K562 (cell line): ENCODE results near the gene NDUFV2. TPM values are rescaled to one million over a fixed set of nuclear protein-coding genes. Genes with fewer than 3 reads are reported as not detected.

Experiments
- AFF1 ChIP-seq, 2 experiments: fragments of 450-650 bp; IDR thresholded peaks; 2 replicates each; pipeline ENCODE4 v1.6.1; 2018; ENCODE audit warnings: mild to moderate bottlenecking in 2 of 2, low read depth in 1 of 2; ENCODE audit not compliant: partially characterized antibody in 2 of 2
- ATF1 ChIP-seq, 2 experiments: fragments of 450-650 bp in 1 of 2; IDR thresholded peaks; 2 replicates each; pipeline ENCODE4 v1.6.1; 2016; ENCODE audit warnings: missing compliant biosample characterization in 1 of 2, missing genetic modification characterization in 1 of 2
- EWSR1 ChIP-seq: fragments of 450-650 bp; IDR thresholded peaks from 2 replicates; pipeline ENCODE4 v1.6.1; 2018; ENCODE audit warnings: borderline replicate concordance, mild to moderate bottlenecking, low read depth, moderate library complexity; ENCODE audit not compliant: partially characterized antibody
- JUNB ChIP-seq: fragments of 450-650 bp; formaldehyde crosslinking; conservative IDR thresholded peaks from 2 replicates; pipeline ENCODE4 v1.4.0; 2020; ENCODE audit warnings: mild to moderate bottlenecking
- RAD51 ChIP-seq: fragments of 450-650 bp; IDR thresholded peaks from 2 replicates; pipeline ENCODE4 v1.7.1; 2016; ENCODE audit warnings: low read depth, mild to moderate bottlenecking, borderline replicate concordance
- RERE ChIP-seq: sonication (generic); formaldehyde crosslinking; IDR thresholded peaks from 2 replicates; pipeline ENCODE4 v1.8.0; 2023; ENCODE audit warnings: missing genetic modification reagents, mild to moderate bottlenecking, borderline replicate concordance
- STAG1 ChIP-seq: sonication (generic); formaldehyde crosslinking; IDR thresholded peaks from 2 replicates; pipeline ENCODE4 v1.5.0; 2020; ENCODE audit warnings: missing genetic modification reagents, borderline replicate concordance
- TFE3 ChIP-seq: fragments of 450-650 bp; formaldehyde crosslinking; IDR thresholded peaks from 2 replicates; pipeline ENCODE4 v1.4.0; 2020; ENCODE audit warnings: mild to moderate bottlenecking, mixed read lengths
- XRCC5 ChIP-seq: fragments of 200-400 bp; formaldehyde crosslinking; IDR thresholded peaks from 2 replicates; pipeline ENCODE4 v1.6.1; 2017; ENCODE audit warnings: low read depth, mild to moderate bottlenecking, low read length
- ZNF174 ChIP-seq: fragments of 250-450 bp; sonication (Bioruptor Pico); IDR thresholded peaks from 2 replicates; pipeline ENCODE4 v1.4.0; 2020; ENCODE audit warnings: mild to moderate bottlenecking
- ZNF24 ChIP-seq: fragments of 450-650 bp; IDR thresholded peaks from 2 replicates; pipeline ENCODE4 v1.6.1; 2016
- polyA plus RNA-seq, 8 experiments: library from polyadenylated mRNA; depleted of rRNA in 4 of 8; stranded (reverse) in 5 of 8; unstranded in 3 of 8; fragments of >200 nt; fragmentation: Nextera tagmentation in 2 of 8; fragmentation: Illumina TruSeq in 1 of 8; extraction: Ambion mirVana in 2 of 8; extraction: Trizol in 1 of 8; gene quantifications; 2 replicates each; pipeline versions ENCODE4 v1.2.1 to v1.2.3, GENCODE V29; 2011 to 2014; ENCODE audit warnings: inconsistent platforms in 1 of 8, missing spikeins in 1 of 8
- total RNA-seq, 7 experiments: library from RNA; depleted of rRNA in 6 of 7; stranded (reverse); fragments of >200 nt in 6 of 7; fragmentation: Illumina TruSeq in 2 of 7; extraction: Trizol in 2 of 7; gene quantifications; 2 replicates each; pipeline versions ENCODE4 v1.2.1 to v1.2.3, GENCODE V29; 2011 to 2021; ENCODE audit warnings: low replicate concordance in 1 of 7
- TF ChIP-seq, protein P1 (sequence below): fragments of 250-450 bp; sonication (Bioruptor Pico); IDR thresholded peaks from 2 replicates; pipeline ENCODE4 v1.4.0; 2020; ENCODE audit warnings: mild to moderate bottlenecking, moderate library complexity

The NDUFV2 gene
- total and polyA plus RNA-seq, 9 of the 15 experiments (the other 6 are each of a cell fraction or from before 2014, with no cell fraction given): 213 to 550 (median 384) TPM

- no peak for TF ChIP-seq RERE
- peak; percentile 81; the same call in 1 of the 2 replicates for TF ChIP-seq XRCC5
- peak; percentile 61 to 69 for TF ChIP-seq AFF1 (IDR thresholded peaks at IDR 0.05; ENCODE audit: low read depth in 1 of 2, partially characterized antibody in 2 of 2)
- TF ChIP-seq, protein P1, sequence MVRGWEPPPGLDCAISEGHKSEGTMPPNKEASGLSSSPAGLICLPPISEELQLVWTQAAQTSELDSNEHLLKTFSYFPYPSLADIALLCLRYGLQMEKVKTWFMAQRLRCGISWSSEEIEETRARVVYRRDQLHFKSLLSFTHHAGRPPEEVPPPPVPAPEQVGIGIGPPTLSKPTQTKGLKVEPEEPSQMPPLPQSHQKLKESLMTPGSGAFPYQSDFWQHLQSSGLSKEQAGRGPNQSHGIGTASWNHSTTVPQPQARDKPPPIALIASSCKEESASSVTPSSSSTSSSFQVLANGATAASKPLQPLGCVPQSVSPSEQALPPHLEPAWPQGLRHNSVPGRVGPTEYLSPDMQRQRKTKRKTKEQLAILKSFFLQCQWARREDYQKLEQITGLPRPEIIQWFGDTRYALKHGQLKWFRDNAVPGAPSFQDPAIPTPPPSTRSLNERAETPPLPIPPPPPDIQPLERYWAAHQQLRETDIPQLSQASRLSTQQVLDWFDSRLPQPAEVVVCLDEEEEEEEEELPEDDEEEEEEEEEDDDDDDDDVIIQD (CRISPR knock-in tag): no peak
- TF ChIP-seq ZNF24: peak; percentile 7; the same call in 1 of the 2 replicates
- TF ChIP-seq RAD51: peak; percentile 99
- no peak for TF ChIP-seq EWSR1
- TF ChIP-seq STAG1 (CRISPR knock-in tag): no peak
- TF ChIP-seq ATF1 (CRISPR knock-in tag; IDR thresholded peaks at IDR 0.05): no peak
- TF ChIP-seq ATF1 (tag; IDR thresholded peaks at IDR 0.05): peak; percentile 91
- no peak for TF ChIP-seq ZNF174 (CRISPR knock-in tag)
- no peak for TF ChIP-seq JUNB (CRISPR knock-in tag)
- TF ChIP-seq TFE3 (CRISPR knock-in tag): peak; percentile 99
Measured at GRCh38 chr18:9136315-9137155, 34.0 kb downstream of the NDUFV2 start, which contains the start of gene ANKRD12 (continued).
